K562 (cell line): Measurements from ENCODE around the gene ZFAND3. TPM values are rescaled to one million over a fixed set of nuclear protein-coding genes. Genes with fewer than 3 reads are reported as not detected.

Experiments used
- CEBPG ChIP-seq, 3 experiments: fragments of 200-800 bp in 1 of 3; sonication (Bioruptor generic) in 1 of 3; sonication (generic) in 1 of 3; formaldehyde crosslinking in 1 of 3; IDR thresholded peaks in 2 of 3; conservative IDR thresholded peaks in 1 of 3; 2 replicates each; pipeline versions ENCODE4 v1.6.1 to v1.8.0; 2016 to 2022; ENCODE audit warnings: missing compliant biosample characterization in 2 of 3, missing genetic modification characterization in 2 of 3, mild to moderate bottlenecking in 1 of 3, missing genetic modification reagents in 1 of 3
- GATAD2A ChIP-seq: fragments of 450-650 bp; IDR thresholded peaks from 2 replicates; pipeline ENCODE4 v1.6.1; 2017
- GMEB1 ChIP-seq: fragments of 250-450 bp; sonication (Bioruptor Pico); IDR thresholded peaks from 2 replicates; pipeline ENCODE4 v1.4.0; 2020; ENCODE audit warnings: mild to moderate bottlenecking
- HDAC1 ChIP-seq, 2 experiments: fragments of 450-650 bp; IDR thresholded peaks; 2 replicates each; pipeline ENCODE4 v1.6.1; 2016 to 2017; ENCODE audit warnings: inconsistent platforms in 1 of 2, mild to moderate bottlenecking in 1 of 2, moderate library complexity in 1 of 2
- NCOA6 ChIP-seq: fragments of 450-650 bp; IDR thresholded peaks from 2 replicates; pipeline ENCODE4 v1.6.1; 2017; ENCODE audit warnings: mild to moderate bottlenecking
- PCBP1 ChIP-seq: fragments of 200-400 bp; formaldehyde crosslinking; IDR thresholded peaks from 2 replicates; pipeline ENCODE4 v1.6.1; 2018; ENCODE audit warnings: mild to moderate bottlenecking, low read depth, low read length; ENCODE audit not compliant: poor library complexity, severe bottlenecking
- THRAP3 ChIP-seq: fragments of 450-650 bp; IDR thresholded peaks from 2 replicates; pipeline ENCODE4 v1.6.1; 2016; ENCODE audit warnings: mild to moderate bottlenecking, inconsistent platforms, borderline replicate concordance
- UBTF ChIP-seq, 2 experiments: IDR thresholded peaks; 2 replicates each; pipeline ENCODE4 v1.6.1; 2012; ENCODE audit warnings: improper control_type of control experiment in 2 of 2, low read depth in 2 of 2, low read length in 2 of 2, borderline replicate concordance in 1 of 2
- ZBTB8A ChIP-seq: fragments of 450-650 bp; IDR thresholded peaks from 2 replicates; pipeline ENCODE4 v1.6.1; 2018; ENCODE audit warnings: mild to moderate bottlenecking, moderate library complexity; ENCODE audit not compliant: partially characterized antibody
- ZC3H8 ChIP-seq: fragments of 450-650 bp; IDR thresholded peaks from 2 replicates; pipeline ENCODE4 v1.6.1; 2017
- ZFP36 ChIP-seq: fragments of 150-350 bp; IDR thresholded peaks from 2 replicates; pipeline ENCODE4 v1.6.1; 2018; ENCODE audit warnings: low read length, low read depth; ENCODE audit not compliant: partially characterized antibody
- ZNF23 ChIP-seq: fragments of 250-450 bp; sonication (Bioruptor Pico); IDR thresholded peaks from 2 replicates; pipeline ENCODE4 v1.4.0; 2020; ENCODE audit warnings: mild to moderate bottlenecking
- ZNF282 ChIP-seq: sonication (generic); formaldehyde crosslinking; IDR thresholded peaks from 2 replicates; pipeline ENCODE4 v1.8.1; 2023; ENCODE audit warnings: missing genetic modification reagents
- ZNF444 ChIP-seq: fragments of 250-450 bp; sonication (Bioruptor Pico); IDR thresholded peaks from 2 replicates; pipeline ENCODE4 v1.4.0; 2020; ENCODE audit warnings: mild to moderate bottlenecking, moderate library complexity
- ZNF592 ChIP-seq: fragments of 450-650 bp; IDR thresholded peaks from 2 replicates; pipeline ENCODE4 v1.6.1; 2017; ENCODE audit warnings: antibody characterized with exemption, mild to moderate bottlenecking
- polyA plus RNA-seq, 8 experiments: library from polyadenylated mRNA; depleted of rRNA in 4 of 8; stranded (reverse) in 5 of 8; unstranded in 3 of 8; fragments of >200 nt; fragmentation: Nextera tagmentation in 2 of 8; fragmentation: Illumina TruSeq in 1 of 8; extraction: Ambion mirVana in 2 of 8; extraction: Trizol in 1 of 8; gene quantifications; 2 replicates each; pipeline versions ENCODE4 v1.2.1 to v1.2.3, GENCODE V29; 2011 to 2014; ENCODE audit warnings: inconsistent platforms in 1 of 8, missing spikeins in 1 of 8
- total RNA-seq, 7 experiments: library from RNA; depleted of rRNA in 6 of 7; stranded (reverse); fragments of >200 nt in 6 of 7; fragmentation: Illumina TruSeq in 2 of 7; extraction: Trizol in 2 of 7; gene quantifications; 2 replicates each; pipeline versions ENCODE4 v1.2.1 to v1.2.3, GENCODE V29; 2011 to 2021; ENCODE audit warnings: low replicate concordance in 1 of 7

Gene ZFAND3
- total and polyA plus RNA-seq, 9 of the 15 experiments (the other 6 are each of a cell fraction or from before 2014, with no cell fraction given): 0.81 to 26.6 (median 11.8) TPM

- TF ChIP-seq ZNF592 (no peak), NCOA6 (no peak), ZNF282 (no peak), ZNF23 (CRISPR knock-in tag) (no peak), CEBPG (CRISPR knock-in tag; IDR thresholded peaks at IDR 0.05) (no peak), CEBPG (tag; conservative IDR thresholded peaks at IDR 0.05 in 1 of 2, IDR thresholded peaks at IDR 0.05 in 1 of 2) (no peak), ZBTB8A (no peak), HDAC1 (IDR thresholded peaks at IDR 0.05) (no peak; a peak in 2 of 4 replicates), UBTF (IDR thresholded peaks at IDR 0.05; ENCODE audit: borderline replicate concordance in 1 of 2, low read depth in 2 of 2, low read length in 2 of 2) (0 out of 4 replicates have a peak, but pooled peaks of 1 of the 2 experiments have one; percentile 49), THRAP3 (no peak), PCBP1 (peak; percentile 98), ZFP36 (no peak), GMEB1 (CRISPR knock-in tag) (peak; percentile 69), GATAD2A (no peak), ZNF444 (CRISPR knock-in tag) (no peak), ZC3H8 (no peak)
Measured at GRCh38 chr6:37819177-37819801, at the start of gene ZFAND3 (continued).
